ENCODE results near the gene MRGPRF. TPM values are rescaled to one million over a fixed set of nuclear protein-coding genes. Genes with fewer than 3 reads are reported as not detected.
A peak's percentile ranks its signal among the peaks of the same experiment; 100 is the strongest.

The MRGPRF gene
- total RNA-seq, 2 donors from 2014 or later = 20.0 to 53.3 TPM

DNA sequence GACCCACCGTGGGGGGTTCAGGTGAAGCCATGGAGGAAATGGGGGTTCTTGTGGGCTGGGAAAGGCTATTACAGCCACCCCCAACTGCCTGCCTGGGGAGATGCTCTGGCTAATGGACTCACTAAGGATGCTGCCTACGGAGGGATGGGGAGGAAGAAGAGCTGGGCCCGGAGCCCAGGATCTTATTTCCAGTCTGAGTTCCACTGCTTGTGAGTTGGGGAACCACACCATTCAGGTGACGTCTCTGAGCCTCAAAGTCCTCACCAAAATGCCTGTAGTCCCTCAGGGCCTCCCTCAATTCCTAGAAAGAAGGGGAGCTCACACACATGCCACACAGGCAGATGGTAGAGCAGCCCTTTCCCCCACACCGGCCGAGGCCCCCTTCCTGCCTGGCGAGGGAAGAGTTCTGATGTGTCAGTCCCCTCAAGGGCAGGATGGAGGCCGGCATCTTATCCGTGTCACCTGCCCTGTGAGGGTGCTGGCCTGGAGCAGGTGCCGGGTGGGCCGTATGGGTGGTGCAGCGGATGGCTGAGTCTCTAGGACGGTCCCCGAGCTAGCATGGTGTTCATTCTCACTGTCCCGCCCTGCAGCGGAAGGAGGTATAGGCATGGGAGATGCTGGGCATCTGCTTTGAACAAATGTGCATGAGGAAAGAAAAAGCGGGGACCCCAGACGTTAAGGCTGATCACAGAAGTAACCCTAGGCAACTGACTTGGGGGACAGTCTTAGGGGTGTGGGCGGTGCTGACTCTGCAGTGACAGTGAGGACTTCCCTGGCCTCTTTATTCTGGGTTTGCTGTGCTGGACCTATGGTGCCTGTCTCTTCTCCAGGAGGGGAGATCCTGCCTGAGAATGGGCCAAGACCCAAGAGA lies 15.7 kb downstream of the MRGPRF start:
- no peak for DNase-seq (ENCODE audit: low spot score)
- 86% methylated on average over 19 of the region's 19 CpGs for WGBS
- Histone ChIP-seq H3K4me1 (replicated peaks) (peaks cover 3% of the 10 kb centered on the region), H3K27me3 (replicated peaks; ENCODE audit: insufficient read depth) (no peaks in the 10 kb centered on the region), H3K36me3 (no peaks in the 10 kb centered on the region), H3K4me3 (no peak overlapping the region), H3K9me3 (no peaks in the 10 kb centered on the region), H3K27ac (peak overlapping the region in 1 of 2 donors; percentile 33)
- TF ChIP-seq, protein P1, sequence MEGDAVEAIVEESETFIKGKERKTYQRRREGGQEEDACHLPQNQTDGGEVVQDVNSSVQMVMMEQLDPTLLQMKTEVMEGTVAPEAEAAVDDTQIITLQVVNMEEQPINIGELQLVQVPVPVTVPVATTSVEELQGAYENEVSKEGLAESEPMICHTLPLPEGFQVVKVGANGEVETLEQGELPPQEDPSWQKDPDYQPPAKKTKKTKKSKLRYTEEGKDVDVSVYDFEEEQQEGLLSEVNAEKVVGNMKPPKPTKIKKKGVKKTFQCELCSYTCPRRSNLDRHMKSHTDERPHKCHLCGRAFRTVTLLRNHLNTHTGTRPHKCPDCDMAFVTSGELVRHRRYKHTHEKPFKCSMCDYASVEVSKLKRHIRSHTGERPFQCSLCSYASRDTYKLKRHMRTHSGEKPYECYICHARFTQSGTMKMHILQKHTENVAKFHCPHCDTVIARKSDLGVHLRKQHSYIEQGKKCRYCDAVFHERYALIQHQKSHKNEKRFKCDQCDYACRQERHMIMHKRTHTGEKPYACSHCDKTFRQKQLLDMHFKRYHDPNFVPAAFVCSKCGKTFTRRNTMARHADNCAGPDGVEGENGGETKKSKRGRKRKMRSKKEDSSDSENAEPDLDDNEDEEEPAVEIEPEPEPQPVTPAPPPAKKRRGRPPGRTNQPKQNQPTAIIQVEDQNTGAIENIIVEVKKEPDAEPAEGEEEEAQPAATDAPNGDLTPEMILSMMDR (IDR thresholded peaks at IDR 0.05) = no peak
- TF ChIP-seq POLR2A (IDR thresholded peaks at IDR 0.05) (no peak), POLR2AphosphoS5 (IDR thresholded peaks at IDR 0.05) (no peak)
- intact Hi-C loops (cut with DNase I) = no loop called here

DNA sequence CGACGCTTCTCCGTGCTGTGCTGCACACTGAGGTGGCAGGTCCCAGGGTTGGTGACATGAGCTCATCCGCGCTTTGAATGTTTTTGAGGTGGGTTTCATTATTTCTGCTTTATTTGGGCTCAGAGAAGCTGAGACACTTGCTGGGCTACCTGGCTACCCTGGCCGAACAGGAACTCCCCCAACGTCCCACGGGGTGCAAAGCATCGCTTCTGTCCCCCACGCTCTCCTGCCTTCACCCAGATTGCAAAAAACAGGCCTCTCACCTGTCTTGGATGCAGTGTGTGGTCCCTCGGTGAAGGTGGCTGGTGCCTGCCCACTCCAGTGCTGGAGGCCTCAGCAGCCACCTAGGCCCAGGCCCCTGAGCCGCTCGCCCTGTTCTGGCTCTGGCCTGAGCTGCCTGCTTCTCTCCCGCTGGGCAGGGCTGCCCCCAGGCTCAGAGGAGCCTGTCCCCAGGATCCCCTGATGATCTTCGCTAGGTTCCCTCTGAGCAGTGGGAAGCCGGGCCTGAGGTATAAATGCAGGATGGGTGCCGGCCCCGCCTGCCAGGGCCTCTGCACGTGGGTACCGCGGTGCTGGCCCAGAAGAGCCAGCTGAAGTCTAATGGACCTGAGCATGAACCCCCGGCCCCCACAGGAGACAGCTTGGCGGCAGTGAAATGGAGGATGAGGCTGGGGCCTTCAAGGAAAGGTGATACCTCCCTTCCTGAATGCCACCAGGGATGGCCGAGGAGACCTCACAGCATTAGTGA lies 16.5 kb downstream of the MRGPRF start:
- no peak for TF ChIP-seq POLR2A (IDR thresholded peaks at IDR 0.05)
- TF ChIP-seq, protein P1 (IDR thresholded peaks at IDR 0.05) = no peak
- TF ChIP-seq POLR2AphosphoS5 (IDR thresholded peaks at IDR 0.05) = no peak
- intact Hi-C loops (cut with DNase I) = no loop called here
- Histone ChIP-seq H3K36me3 (no peaks in the 10 kb centered on the region), H3K27ac (no peak overlapping the region), H3K9me3 (no peaks in the 10 kb centered on the region), H3K4me1 (replicated peaks) (peaks cover 3% of the 10 kb centered on the region), H3K4me3 (no peak overlapping the region), H3K27me3 (replicated peaks; ENCODE audit: insufficient read depth) (no peaks in the 10 kb centered on the region)
- no peak for DNase-seq (ENCODE audit: low spot score)
- WGBS = 94% methylated on average over 23 of the region's 24 CpGs

DNA sequence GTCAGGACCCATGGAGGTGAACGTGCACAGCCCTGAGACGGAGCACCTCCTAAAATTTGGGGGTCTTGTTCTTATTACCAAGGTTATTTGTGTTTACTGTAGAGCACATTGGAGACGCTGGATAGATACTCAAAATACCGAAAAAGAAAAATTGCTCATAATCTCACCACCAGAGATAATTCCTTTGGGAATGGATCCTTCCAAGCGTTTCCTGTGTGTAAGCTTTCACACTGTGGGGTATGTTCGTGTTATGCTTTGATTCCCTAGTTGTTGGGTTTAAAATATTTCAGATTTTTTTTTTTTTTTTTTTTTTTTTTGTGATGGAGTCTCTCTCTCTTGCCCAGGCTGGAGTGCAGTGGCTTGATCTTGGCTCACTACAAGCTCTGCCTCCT lies 18.2 kb downstream of the MRGPRF start:
- WGBS = 87% methylated on average over 6 of the region's 6 CpGs
- intact Hi-C loops (cut with DNase I) = no loop called here
- Histone ChIP-seq H3K4me3 (no peak overlapping the region), H3K9me3 (no peaks in the 10 kb centered on the region), H3K27ac (no peak overlapping the region), H3K4me1 (replicated peaks) (peaks cover 3% of the 10 kb centered on the region), H3K36me3 (no peaks in the 10 kb centered on the region), H3K27me3 (replicated peaks; ENCODE audit: insufficient read depth) (no peaks in the 10 kb centered on the region)
- TF ChIP-seq POLR2AphosphoS5 (IDR thresholded peaks at IDR 0.05) (no peak), POLR2A (IDR thresholded peaks at IDR 0.05) (no peak)
- TF ChIP-seq, protein P1 (IDR thresholded peaks at IDR 0.05) = no peak
- DNase-seq (ENCODE audit: low spot score) = no peak

DNA sequence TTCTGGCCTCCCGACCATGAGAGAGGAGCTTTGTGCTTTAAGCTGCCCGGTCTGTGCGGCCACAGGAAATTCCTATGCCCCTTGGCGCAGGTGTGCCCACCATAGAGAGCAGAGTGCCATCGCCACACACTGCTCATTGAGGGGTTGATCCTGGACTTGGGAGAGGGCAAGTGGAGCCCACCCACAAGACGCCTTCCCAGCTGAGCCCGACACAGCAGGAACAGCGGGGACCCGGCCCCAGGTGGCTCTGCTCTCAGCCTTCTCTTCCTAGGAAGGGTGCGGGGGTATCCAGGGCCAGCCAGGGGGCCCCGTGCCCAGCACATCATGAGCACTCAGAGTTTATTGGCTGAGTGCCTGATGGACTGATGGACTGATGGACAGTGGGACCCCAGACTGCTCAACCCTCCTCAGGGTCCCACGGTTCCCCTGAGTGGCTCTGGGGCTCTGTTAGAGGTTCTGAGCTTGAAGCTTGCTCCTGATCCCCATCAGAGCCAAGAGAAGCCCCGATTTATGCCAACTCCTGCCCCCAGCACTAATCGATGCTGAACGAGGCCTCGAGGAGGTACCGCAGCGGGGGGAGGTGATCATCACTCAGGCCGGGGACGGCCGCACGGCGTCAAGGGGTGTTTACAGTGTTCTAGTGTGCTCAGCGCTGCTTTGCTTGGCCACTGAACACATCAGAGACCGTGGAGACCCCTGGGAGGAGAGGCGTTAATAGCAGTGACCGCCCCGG lies 18.7 kb downstream of the MRGPRF start:
- no peaks in the 10 kb centered on the region for H3K36me3 ChIP-seq
- no peak for TF ChIP-seq POLR2AphosphoS5 (IDR thresholded peaks at IDR 0.05)
- TF ChIP-seq POLR2A (IDR thresholded peaks at IDR 0.05) = no peak
- TF ChIP-seq, protein P1 (IDR thresholded peaks at IDR 0.05) = no peak
- no peak for DNase-seq (ENCODE audit: low spot score)
- H3K4me3 ChIP-seq = no peak overlapping the region
- 77% methylated on average over 28 of the region's 28 CpGs for WGBS
- peaks cover 3% of the 10 kb centered on the region for H3K4me1 ChIP-seq (replicated peaks)
- no peaks in the 10 kb centered on the region for H3K27me3 ChIP-seq (replicated peaks; ENCODE audit: insufficient read depth)
- intact Hi-C loops (cut with DNase I) = no loop called here
- no peak overlapping the region for H3K27ac ChIP-seq
- H3K9me3 ChIP-seq = no peaks in the 10 kb centered on the region
